Left lobe of liver (tissue), 2 donors: ENCODE data around the gene IFT122. TPM values are rescaled to one million over a fixed set of nuclear protein-coding genes. Genes with fewer than 3 reads are reported as not detected.

ENCODE experiments used
- ATAC-seq: fragments of 200-7000 bp; cut with Tn5 transposase; one replicate; pipeline ENCODE4 v1.9.1; 2020; ENCODE audit warnings: mild to moderate bottlenecking, moderate library complexity
- DNase-seq: peaks from one replicate; pipeline ENCODE4 v3.0.0-alpha.2; 2020; ENCODE audit warnings: low spot score
- total RNA-seq: library from RNA; stranded (reverse); gene quantifications from one replicate; pipeline ENCODE4 v1.2.1, GENCODE V29; 2021
- donor health status: DM: no; HTN: no; CAD: no; lungs with moderate emphysema.
- donor health status: DM: no; HTN: yes; CAD: no.

The IFT122 gene
- total RNA-seq, 1 donor from 2014 or later: 11.0 TPM

GRCh38 chr3:129567939-129568338, 127.9 kb downstream of the IFT122 start:
- DNase-seq (no peak), ATAC-seq (no peak)

DNA sequence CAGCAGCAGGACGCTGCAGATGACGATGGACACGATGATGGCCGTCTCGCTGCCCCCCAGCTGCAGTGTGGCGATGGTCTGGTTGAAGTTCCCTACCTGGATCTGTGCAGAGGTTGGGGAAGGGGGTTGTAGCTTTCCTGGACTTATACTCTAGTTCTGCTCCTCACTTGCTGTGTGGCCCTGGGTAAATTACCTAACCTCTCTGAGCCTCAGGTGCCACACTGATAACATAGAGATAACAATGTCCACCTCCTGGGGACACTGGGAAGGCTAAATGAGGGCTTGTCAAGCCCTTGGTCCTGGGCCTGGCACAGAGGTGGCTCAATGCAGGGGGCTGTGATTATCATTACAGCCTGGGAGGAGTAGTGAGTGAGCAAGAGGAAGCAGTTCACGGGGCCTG, 129.8 kb downstream of the IFT122 start:
- no peak for DNase-seq
- no peak for ATAC-seq

Other genes with a start within 250 kb of the IFT122 start
- gene COPG1, start 190.6 kb upstream of the IFT122 start, total RNA-seq: 114 TPM
- gene HMCES, start 161.4 kb upstream of the IFT122 start, total RNA-seq: 19.1 TPM
- gene EFCAB12, start 11.6 kb upstream of the IFT122 start, total RNA-seq: 0.40 TPM
- 16.5 TPM for gene MBD4, start 276 bp upstream of the IFT122 start, total RNA-seq
- gene RHO, start 88.4 kb downstream of the IFT122 start, total RNA-seq: not detected
- gene H1-8, start 103.0 kb downstream of the IFT122 start, total RNA-seq: not detected
- 29.5 TPM for gene PLXND1, start 166.5 kb downstream of the IFT122 start, total RNA-seq